H9 (cell line): ENCODE measurements around the gene TMPRSS3. TPM values are rescaled to one million over a fixed set of nuclear protein-coding genes. Genes with fewer than 3 reads are reported as not detected.

ENCODE experiments used
- DNase-seq: peaks from one replicate; pipeline ENCODE4 v3.0.0-alpha.2; 2017
- H2AFZ ChIP-seq: one replicate; pipeline ENCODE4 v1.6.1; 2013; ENCODE audit warnings: mild to moderate bottlenecking, low read length, control low read depth, moderate library complexity
- H2AK5ac ChIP-seq: 2 replicates; pipeline ENCODE4 v1.6.1; 2013; ENCODE audit warnings: low read length, control low read depth, mixed read lengths; ENCODE audit not compliant: insufficient read length
- H2BK120ac ChIP-seq: one replicate; pipeline ENCODE4 v1.6.1; 2013; ENCODE audit warnings: low read depth, mild to moderate bottlenecking, low read length, control low read depth, inconsistent platforms; ENCODE audit not compliant: poor library complexity, severe bottlenecking
- H2BK12ac ChIP-seq: 2 replicates; pipeline ENCODE4 v1.6.1; 2013; ENCODE audit warnings: low read length, control low read depth, mixed read lengths, low read depth; ENCODE audit not compliant: insufficient read length
- H2BK15ac ChIP-seq: 2 replicates; pipeline ENCODE4 v1.6.1; 2013; ENCODE audit warnings: low read depth, low read length, control low read depth
- H2BK20ac ChIP-seq: one replicate; pipeline ENCODE4 v1.6.1; 2013; ENCODE audit warnings: low read depth, mild to moderate bottlenecking, low read length, control low read depth, inconsistent platforms; ENCODE audit not compliant: poor library complexity, severe bottlenecking
- H2BK5ac ChIP-seq: 2 replicates; pipeline ENCODE4 v1.6.1; 2013; ENCODE audit warnings: low read length, control low read depth, mixed read lengths; ENCODE audit not compliant: insufficient read length
- H3K14ac ChIP-seq: 2 replicates; pipeline ENCODE4 v1.6.1; 2013; ENCODE audit warnings: low read length, control low read depth; ENCODE audit not compliant: insufficient read depth
- H3K18ac ChIP-seq: 2 replicates; pipeline ENCODE4 v1.6.1; 2013; ENCODE audit warnings: low read depth, mild to moderate bottlenecking, mixed read lengths, low read length, control low read depth; ENCODE audit not compliant: insufficient read length
- H3K23ac ChIP-seq: 2 replicates; pipeline ENCODE4 v1.6.1; 2013; ENCODE audit warnings: low read length, control low read depth, mixed read lengths, low read depth; ENCODE audit not compliant: insufficient read length
- H3K23me2 ChIP-seq: 2 replicates; pipeline ENCODE4 v1.6.1; 2013; ENCODE audit warnings: low read depth, mild to moderate bottlenecking, mixed read lengths, low read length, control low read depth; ENCODE audit not compliant: insufficient read length, poor library complexity, severe bottlenecking
- H3K27ac ChIP-seq: 2 replicates; pipeline ENCODE4 v1.5.1; 2013; ENCODE audit warnings: low read length, control low read depth, mixed read lengths, low read depth; ENCODE audit not compliant: insufficient read length
- H3K27me3 ChIP-seq: 2 replicates; pipeline ENCODE4 v1.6.1; 2013; ENCODE audit warnings: low read length, control low read depth, inconsistent platforms; ENCODE audit not compliant: insufficient read depth
- H3K4ac ChIP-seq: 2 replicates; pipeline ENCODE4 v1.6.1; 2013; ENCODE audit warnings: low read depth, mild to moderate bottlenecking, control low read depth, inconsistent platforms, low read length, moderate library complexity
- H3K4me1 ChIP-seq: 2 replicates; pipeline ENCODE4 v1.6.1; 2013; ENCODE audit warnings: low read length, control low read depth, inconsistent platforms; ENCODE audit not compliant: insufficient read depth
- H3K4me2 ChIP-seq: 2 replicates; pipeline ENCODE4 v1.6.1; 2013; ENCODE audit warnings: low read length, control low read depth, mixed read lengths; ENCODE audit not compliant: insufficient read length, insufficient read depth
- H3K56ac ChIP-seq: 2 replicates; pipeline ENCODE4 v1.6.1; 2013; ENCODE audit warnings: low read depth, mild to moderate bottlenecking, mixed read lengths, low read length, control low read depth; ENCODE audit not compliant: insufficient read length
- H3K79me1 ChIP-seq: 2 replicates; pipeline ENCODE4 v1.6.1; 2013; ENCODE audit warnings: low read depth, mild to moderate bottlenecking, moderate library complexity, low read length, control low read depth, inconsistent platforms; ENCODE audit not compliant: insufficient read depth, poor library complexity, severe bottlenecking
- H3K79me2 ChIP-seq: 2 replicates; pipeline ENCODE4 v1.6.1; 2013; ENCODE audit warnings: low read length, control low read depth, inconsistent platforms; ENCODE audit not compliant: insufficient read depth
- H3K9ac ChIP-seq: 2 replicates; pipeline ENCODE4 v1.6.1; 2013; ENCODE audit warnings: low read length, control low read depth, mixed read lengths; ENCODE audit not compliant: insufficient read length; ENCODE audit errors: extremely low read depth
- H3K9me3 ChIP-seq: one replicate; pipeline ENCODE4 v1.6.1; 2013; ENCODE audit warnings: low read depth, low read length, inconsistent platforms; ENCODE audit not compliant: control insufficient read depth
- H3T11ph ChIP-seq: one replicate; pipeline ENCODE4 v1.6.1; 2013; ENCODE audit warnings: mild to moderate bottlenecking, low read length, control low read depth, inconsistent platforms
- H4K20me1 ChIP-seq: one replicate; pipeline ENCODE4 v1.6.1; 2013; ENCODE audit not compliant: control insufficient read depth, insufficient read length, insufficient read depth
- H4K5ac ChIP-seq: 2 replicates; pipeline ENCODE4 v1.6.1; 2013; ENCODE audit warnings: low read depth, mild to moderate bottlenecking, mixed read lengths, low read length, control low read depth; ENCODE audit not compliant: insufficient read length
- H4K8ac ChIP-seq: replicated peaks from 2 replicates; pipeline ENCODE4 v1.6.1; 2013; ENCODE audit warnings: low read length, control low read depth, mixed read lengths, low read depth; ENCODE audit not compliant: insufficient read length
- H4K91ac ChIP-seq: 2 replicates; pipeline ENCODE4 v1.6.1; 2013; ENCODE audit warnings: low read depth, mild to moderate bottlenecking, moderate library complexity, mixed read lengths, low read length, control low read depth; ENCODE audit not compliant: insufficient read length
- H3K27ac Mint-ChIP-seq, 3 experiments: 2 replicates in 2 of 3; 3 replicates in 1 of 3; pipeline ENCODE4 v1.8.0; 2020 to 2021; ENCODE audit warnings: mixed read lengths in 3 of 3, mild to moderate bottlenecking in 1 of 3, moderate library complexity in 1 of 3
- H3K27me3 Mint-ChIP-seq: 2 replicates; pipeline ENCODE4 v1.8.0; 2021; ENCODE audit warnings: low read depth, mild to moderate bottlenecking, moderate library complexity, mixed read lengths
- H3K36me3 Mint-ChIP-seq, 3 experiments: 2 replicates in 2 of 3; 3 replicates in 1 of 3; pipeline ENCODE4 v1.8.0; 2020 to 2021; ENCODE audit warnings: low read depth in 3 of 3, mixed read lengths in 3 of 3; ENCODE audit not compliant: insufficient read depth in 1 of 3
- H3K4me1 Mint-ChIP-seq, 2 experiments: 2 replicates each; pipeline ENCODE4 v1.8.0; 2020; ENCODE audit warnings: mixed read lengths in 2 of 2
- H3K4me3 Mint-ChIP-seq, 2 experiments: 2 replicates in 1 of 2; 3 replicates in 1 of 2; pipeline ENCODE4 v1.8.0; 2020 to 2021; ENCODE audit warnings: mild to moderate bottlenecking in 2 of 2, mixed read lengths in 2 of 2, moderate library complexity in 1 of 2
- H3K9me3 Mint-ChIP-seq, 2 experiments: 2 replicates in 1 of 2; 3 replicates in 1 of 2; pipeline ENCODE4 v1.8.0; 2020; ENCODE audit warnings: mild to moderate bottlenecking in 2 of 2, mixed read lengths in 2 of 2, moderate library complexity in 1 of 2
- CTCF ChIP-seq: fragments of 200-600 bp; sonication (generic); conservative IDR thresholded peaks from 3 replicates; pipeline ENCODE4 v1.8.0; 2021; ENCODE audit warnings: antibody characterized with exemption, mild to moderate bottlenecking
- total RNA-seq: library from RNA; stranded (reverse); gene quantifications from 2 replicates; pipeline ENCODE4 v1.2.1, GENCODE V29; 2021

Gene TMPRSS3
- total RNA-seq, 1 experiment from 2014 or later, result 0.31 TPM

DNA sequence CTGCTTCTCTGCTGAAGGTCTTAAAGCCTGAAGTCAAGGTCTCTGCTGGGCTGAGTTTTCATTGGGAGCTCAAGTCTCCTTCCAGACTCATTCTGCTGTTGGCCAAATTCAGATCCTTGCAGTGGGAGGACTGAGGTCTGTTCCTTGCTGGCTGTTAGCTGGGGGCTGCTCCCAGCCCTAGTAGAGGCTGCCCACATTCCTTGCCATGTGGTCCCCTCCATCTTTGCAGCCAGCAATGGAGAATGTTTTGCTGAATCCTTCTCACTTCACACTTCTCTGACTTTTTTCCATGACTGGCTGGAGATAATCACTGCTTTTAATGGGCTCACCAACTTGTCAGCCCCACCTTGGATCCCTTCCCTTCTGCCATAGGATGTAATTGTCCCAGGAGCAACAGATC lies 41.1 kb upstream of the TMPRSS3 start:
- H4K20me1 ChIP-seq, result peaks cover 3% of the 10 kb centered on the region
- H3K36me3 Mint-ChIP-seq, result no peaks in the 10 kb centered on the region
- H3K4ac ChIP-seq, result no peak overlapping the region
- no peak overlapping the region for H2BK5ac ChIP-seq
- H3K4me1 ChIP-seq, result no peaks in the 10 kb centered on the region
- H2AK5ac ChIP-seq, result no peak overlapping the region
- no peak overlapping the region for H4K91ac ChIP-seq
- H3K79me1 ChIP-seq, result no peaks in the 10 kb centered on the region
- H2BK20ac ChIP-seq, result no peak overlapping the region
- H3K9ac ChIP-seq, result no peak overlapping the region
- H3K79me2 ChIP-seq, result no peaks in the 10 kb centered on the region
- no peak overlapping the region for H4K5ac ChIP-seq
- no peaks in the 10 kb centered on the region for H3K27me3 ChIP-seq
- H3K9me3 Mint-ChIP-seq, result peaks cover 14 to 24% of the 10 kb centered on the region in 2 experiments
- no peak overlapping the region for H3K56ac ChIP-seq
- H3K4me1 Mint-ChIP-seq, result no peaks in the 10 kb centered on the region
- no peak overlapping the region for H2BK15ac ChIP-seq
- H3K4me3 Mint-ChIP-seq, result no peak overlapping the region
- H3K23ac ChIP-seq, result no peak overlapping the region
- H2BK120ac ChIP-seq, result no peak overlapping the region
- no peak overlapping the region for H2BK12ac ChIP-seq
- no peak for TF ChIP-seq CTCF
- H3K18ac ChIP-seq, result no peak overlapping the region
- no peak overlapping the region for H3K4me2 ChIP-seq
- H3T11ph ChIP-seq, result no peak overlapping the region
- no peaks in the 10 kb centered on the region for H3K9me3 ChIP-seq
- H3K14ac ChIP-seq, result no peak overlapping the region
- no peak overlapping the region for H3K27ac Mint-ChIP-seq
- DNase-seq, result no peak
- H3K27ac ChIP-seq, result no peak overlapping the region
- H3K27me3 Mint-ChIP-seq, result peaks cover 50% of the 10 kb centered on the region
- no peaks in the 10 kb centered on the region for H3K23me2 ChIP-seq
- no peak overlapping the region for H2AFZ ChIP-seq
- H4K8ac ChIP-seq, result no peak overlapping the region
